ENCODE data around the gene GABRG3. TPM values are rescaled to one million over a fixed set of nuclear protein-coding genes. Genes with fewer than 3 reads are reported as not detected.

Gene GABRG3
- polyA plus RNA-seq, 1 donor (not counting 4 experiments of a cell fraction or from before 2014, with no cell fraction given), result not detected

DNA sequence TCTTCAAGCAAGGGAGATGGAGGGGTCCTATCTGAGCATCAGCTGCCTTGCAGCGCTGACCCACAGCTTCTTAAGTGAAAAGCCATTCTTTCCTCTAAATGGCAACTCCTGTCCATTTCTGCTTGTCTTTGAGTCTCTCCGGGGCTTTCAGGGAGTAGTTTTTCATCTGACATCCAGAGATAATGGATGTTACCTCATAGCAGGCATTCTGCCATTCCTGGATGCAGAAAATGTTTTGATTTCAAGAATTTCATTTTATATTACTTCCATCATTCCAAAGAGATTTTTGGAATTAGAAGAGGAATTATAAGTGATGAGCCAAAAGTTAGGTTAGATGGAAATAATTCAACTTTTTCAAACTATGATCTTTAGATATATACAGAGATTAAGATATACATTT lies 44.9 kb upstream of the GABRG3 start:
- H3K9me3 ChIP-seq (ENCODE audit: control insufficient read depth, low read depth, low read length), result peaks cover 2% of the 10 kb centered on the region
- dilution Hi-C loops (cut with MboI; ENCODE audit: extremely low pct_ligation_motif_present, low sequenced_read_pairs), result no loop called here
- TF ChIP-seq EZH2 (IDR thresholded peaks at IDR 0.05; ENCODE audit: low read length), result no peak
- TF ChIP-seq, protein P1, sequence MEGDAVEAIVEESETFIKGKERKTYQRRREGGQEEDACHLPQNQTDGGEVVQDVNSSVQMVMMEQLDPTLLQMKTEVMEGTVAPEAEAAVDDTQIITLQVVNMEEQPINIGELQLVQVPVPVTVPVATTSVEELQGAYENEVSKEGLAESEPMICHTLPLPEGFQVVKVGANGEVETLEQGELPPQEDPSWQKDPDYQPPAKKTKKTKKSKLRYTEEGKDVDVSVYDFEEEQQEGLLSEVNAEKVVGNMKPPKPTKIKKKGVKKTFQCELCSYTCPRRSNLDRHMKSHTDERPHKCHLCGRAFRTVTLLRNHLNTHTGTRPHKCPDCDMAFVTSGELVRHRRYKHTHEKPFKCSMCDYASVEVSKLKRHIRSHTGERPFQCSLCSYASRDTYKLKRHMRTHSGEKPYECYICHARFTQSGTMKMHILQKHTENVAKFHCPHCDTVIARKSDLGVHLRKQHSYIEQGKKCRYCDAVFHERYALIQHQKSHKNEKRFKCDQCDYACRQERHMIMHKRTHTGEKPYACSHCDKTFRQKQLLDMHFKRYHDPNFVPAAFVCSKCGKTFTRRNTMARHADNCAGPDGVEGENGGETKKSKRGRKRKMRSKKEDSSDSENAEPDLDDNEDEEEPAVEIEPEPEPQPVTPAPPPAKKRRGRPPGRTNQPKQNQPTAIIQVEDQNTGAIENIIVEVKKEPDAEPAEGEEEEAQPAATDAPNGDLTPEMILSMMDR (optimal IDR thresholded peaks at IDR 0.05 in 1 of 3, IDR thresholded peaks at IDR 0.05 in 1 of 3, conservative IDR thresholded peaks at IDR 0.05 in 1 of 3; ENCODE audit: extremely low read depth in 1 of 3, insufficient read depth in 2 of 3, low read length in 3 of 3), result no peak
- H3K9me1 ChIP-seq (ENCODE audit: control insufficient read depth, extremely low read depth, insufficient read depth, low read length), result no peaks in the 10 kb centered on the region
- H3K4me2 ChIP-seq (ENCODE audit: control insufficient read depth, extremely low read depth, insufficient read depth, low read depth, low read length), result no peak overlapping the region
- no peaks in the 10 kb centered on the region for H4K20me1 ChIP-seq (ENCODE audit: control insufficient read depth, extremely low read depth, insufficient read depth, low read length)
- no peaks in the 10 kb centered on the region for H3K79me2 ChIP-seq (ENCODE audit: control insufficient read depth, insufficient read depth, low read length)
- H3K4me3 ChIP-seq (ENCODE audit: control insufficient read depth in 2 of 3, extremely low read depth in 1 of 3, insufficient read depth in 2 of 3, low read depth in 1 of 3, low read length in 3 of 3), result no peak overlapping the region
- DNase-seq (ENCODE audit: low read depth, low spot score) (no peak), FAIRE-seq (no peak)
- H2AFZ ChIP-seq (ENCODE audit: control insufficient read depth, low read length), result no peak overlapping the region
- no peaks in the 10 kb centered on the region for H3K27me3 ChIP-seq (ENCODE audit: control insufficient read depth, extremely low read depth, insufficient read depth, low read length)
- no peak overlapping the region for H3K9ac ChIP-seq (ENCODE audit: control insufficient read depth, extremely low read depth, insufficient read depth, low read length)
- no peak overlapping the region for H3K27ac ChIP-seq (ENCODE audit: control insufficient read depth, insufficient read depth, low read length)
- no peaks in the 10 kb centered on the region for H3K36me3 ChIP-seq (ENCODE audit: control insufficient read depth in 2 of 2, extremely low read depth in 1 of 2, insufficient read depth in 2 of 2, low read length in 2 of 2)
- H3K4me1 ChIP-seq (ENCODE audit: control insufficient read depth, extremely low read depth, insufficient read depth, low read length), result no peaks in the 10 kb centered on the region

DNA sequence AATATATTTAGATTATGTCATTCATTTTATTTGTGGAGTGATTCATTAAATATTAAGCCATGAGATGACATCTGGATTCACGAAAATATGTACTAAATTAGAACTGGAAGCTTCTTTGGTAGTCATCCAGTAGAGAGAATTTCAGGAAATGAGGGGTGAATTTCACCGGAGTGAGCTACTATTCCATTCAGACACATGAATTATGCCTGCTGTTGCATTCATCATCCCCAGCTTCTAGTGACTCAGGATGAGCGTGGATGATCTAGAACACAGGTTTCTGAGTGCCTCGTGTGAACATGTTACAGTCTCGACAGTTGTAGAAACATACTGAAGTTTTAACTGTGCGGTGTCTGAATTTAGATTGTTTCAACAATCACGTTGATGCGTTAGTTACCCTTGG lies 42.9 kb upstream of the GABRG3 start:
- H3K4me3 ChIP-seq (ENCODE audit: control insufficient read depth in 2 of 3, extremely low read depth in 1 of 3, insufficient read depth in 2 of 3, low read depth in 1 of 3, low read length in 3 of 3), result no peak overlapping the region
- no peak for FAIRE-seq
- H3K27me3 ChIP-seq (ENCODE audit: control insufficient read depth, extremely low read depth, insufficient read depth, low read length), result no peaks in the 10 kb centered on the region
- no peak overlapping the region for H2AFZ ChIP-seq (ENCODE audit: control insufficient read depth, low read length)
- dilution Hi-C loops (cut with MboI; ENCODE audit: extremely low pct_ligation_motif_present, low sequenced_read_pairs), result no loop called here
- DNase-seq (ENCODE audit: low read depth, low spot score), result no peak
- TF ChIP-seq EZH2 (IDR thresholded peaks at IDR 0.05; ENCODE audit: low read length), result no peak
- TF ChIP-seq, protein P1 (optimal IDR thresholded peaks at IDR 0.05 in 1 of 3, IDR thresholded peaks at IDR 0.05 in 1 of 3, conservative IDR thresholded peaks at IDR 0.05 in 1 of 3; ENCODE audit: extremely low read depth in 1 of 3, insufficient read depth in 2 of 3, low read length in 3 of 3), result no peak
- H4K20me1 ChIP-seq (ENCODE audit: control insufficient read depth, extremely low read depth, insufficient read depth, low read length), result no peaks in the 10 kb centered on the region
- H3K9me1 ChIP-seq (ENCODE audit: control insufficient read depth, extremely low read depth, insufficient read depth, low read length), result no peaks in the 10 kb centered on the region
- no peak overlapping the region for H3K27ac ChIP-seq (ENCODE audit: control insufficient read depth, insufficient read depth, low read length)
- H3K79me2 ChIP-seq (ENCODE audit: control insufficient read depth, insufficient read depth, low read length), result no peaks in the 10 kb centered on the region
- no peak overlapping the region for H3K9ac ChIP-seq (ENCODE audit: control insufficient read depth, extremely low read depth, insufficient read depth, low read length)
- peaks cover 2% of the 10 kb centered on the region for H3K9me3 ChIP-seq (ENCODE audit: control insufficient read depth, low read depth, low read length)
- no peaks in the 10 kb centered on the region for H3K4me1 ChIP-seq (ENCODE audit: control insufficient read depth, extremely low read depth, insufficient read depth, low read length)
- H3K36me3 ChIP-seq (ENCODE audit: control insufficient read depth in 2 of 2, extremely low read depth in 1 of 2, insufficient read depth in 2 of 2, low read length in 2 of 2), result no peaks in the 10 kb centered on the region
- H3K4me2 ChIP-seq (ENCODE audit: control insufficient read depth, extremely low read depth, insufficient read depth, low read depth, low read length), result no peak overlapping the region
